ENCODE data around the gene CCL1. TPM values are rescaled to one million over a fixed set of nuclear protein-coding genes. Genes with fewer than 3 reads are reported as not detected.
A peak's percentile ranks its signal among the peaks of the same experiment; 100 is the strongest.

Gene CCL1, protein sequence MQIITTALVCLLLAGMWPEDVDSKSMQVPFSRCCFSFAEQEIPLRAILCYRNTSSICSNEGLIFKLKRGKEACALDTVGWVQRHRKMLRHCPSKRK
- not detected for polyA plus RNA-seq (ENCODE audit: low read depth in 6 of 6)

- H3K9me3 Mint-ChIP-seq, result no peaks in the 10 kb centered on the region
- H3K27ac Mint-ChIP-seq, result peak within 1 kb of the TSS in 2 of 6 donors; percentile 6 to 84
- peaks cover 23 to 28% (median 26%) of the 10 kb centered on the region in 3 donors for H3K27me3 Mint-ChIP-seq
- no peak for ATAC-seq (ENCODE audit: low read depth in 2 of 2)
- H3K4me1 Mint-ChIP-seq, result peaks cover 6 to 10% (median 10%) of the 10 kb centered on the region in 3 donors
- H3K4me3 Mint-ChIP-seq, result no peak within 1 kb of the TSS
- H3K36me3 Mint-ChIP-seq, result no peaks in the 10 kb centered on the region
- DNase-seq, result no peak
Observed at GRCh38 chr17:34363183-34363661, at the start of gene CCL1. Gene CCL1 (minus strand): TSS chr17:34363233. CDS start chr17:34363161, 72 bp downstream.

DNA sequence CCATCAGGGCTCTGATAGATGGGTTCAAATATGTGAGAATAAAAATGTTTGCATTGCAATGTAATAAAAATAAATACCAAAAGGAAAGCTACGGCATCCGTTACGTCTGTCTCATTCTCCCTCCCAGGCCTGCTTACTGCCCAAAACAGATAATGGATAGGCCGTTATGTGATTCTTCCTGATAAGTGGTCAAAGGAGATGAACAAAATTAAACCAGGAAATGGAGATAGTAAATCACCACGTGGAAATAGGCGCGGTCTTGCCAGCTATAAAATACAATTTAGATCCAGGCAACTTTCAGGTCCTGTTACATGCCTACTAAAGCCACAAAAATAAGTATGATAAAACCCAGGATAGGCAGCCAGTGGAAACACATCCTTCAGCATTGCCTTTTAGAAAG lies 49.5 kb upstream of the CCL1 start:
- H3K4me3 Mint-ChIP-seq, result no peak overlapping the region
- no peak for DNase-seq
- H3K9me3 Mint-ChIP-seq, result no peaks in the 10 kb centered on the region

DNA sequence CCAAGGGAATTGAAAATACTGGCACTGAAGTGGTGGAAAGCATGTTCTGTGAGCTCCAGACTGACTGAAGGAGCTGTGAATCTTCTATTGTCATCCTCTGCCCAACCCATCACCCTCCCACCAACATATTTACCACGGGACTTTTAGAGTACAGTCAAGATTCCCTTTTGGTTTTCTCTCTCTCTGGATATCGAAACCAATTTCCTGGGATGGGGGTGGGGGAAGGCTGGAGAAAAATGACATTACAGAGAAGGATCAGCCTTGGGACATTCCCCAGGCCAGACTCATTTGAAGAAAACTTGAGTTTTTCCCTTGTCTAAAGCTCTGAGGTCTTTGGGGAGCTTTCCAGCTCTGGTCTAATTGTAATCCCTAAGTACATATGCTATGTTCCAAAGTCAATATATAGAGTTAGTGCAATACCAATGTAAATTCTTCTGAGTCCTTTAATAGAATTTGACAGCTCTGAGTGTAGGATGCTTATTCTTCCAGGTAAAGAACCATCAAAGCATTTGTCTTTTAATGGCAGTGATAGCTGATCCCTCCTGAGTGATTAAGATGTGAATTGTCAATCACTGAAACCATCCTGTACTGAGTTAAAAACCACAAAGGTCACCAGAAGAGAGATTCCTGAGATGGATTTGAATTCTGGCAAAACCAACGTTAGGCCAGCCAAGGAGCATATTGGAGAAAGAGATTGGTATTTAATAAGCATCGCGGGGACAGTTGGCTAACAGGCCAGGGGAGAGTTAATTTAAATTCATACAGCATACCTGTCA lies 48.8 kb upstream of the CCL1 start:
- no peak for ATAC-seq (ENCODE audit: low read depth in 2 of 2)
- Mint-ChIP-seq H3K27ac (no peak overlapping the region), H3K9me3 (no peaks in the 10 kb centered on the region), H3K4me1 (no peaks in the 10 kb centered on the region), H3K4me3 (no peak overlapping the region), H3K27me3 (peaks cover 47 to 62% (median 49%) of the 10 kb centered on the region in 3 donors), H3K36me3 (no peaks in the 10 kb centered on the region)
- DNase-seq, result no peak

More for the DNA sequence above, 49.5 kb upstream of the CCL1 start:
- Mint-ChIP-seq H3K27ac (no peak overlapping the region), H3K36me3 (no peaks in the 10 kb centered on the region), H3K4me1 (no peaks in the 10 kb centered on the region), H3K27me3 (peaks cover 46 to 57% (median 47%) of the 10 kb centered on the region in 3 donors)
- no peak for ATAC-seq (ENCODE audit: low read depth in 2 of 2)

GRCh38 chr17:34409352-34409751 lies 46.3 kb upstream of the CCL1 start:
- H3K27ac Mint-ChIP-seq, result no peak overlapping the region
- ATAC-seq (ENCODE audit: low read depth in 2 of 2), result no peak
- H3K9me3 Mint-ChIP-seq, result no peaks in the 10 kb centered on the region
- H3K4me1 Mint-ChIP-seq, result peaks cover 0 to 4% (median 0%) of the 10 kb centered on the region in 3 donors
- no peak overlapping the region for H3K4me3 Mint-ChIP-seq
- no peaks in the 10 kb centered on the region for H3K36me3 Mint-ChIP-seq
- peaks cover 45 to 56% (median 48%) of the 10 kb centered on the region in 3 donors for H3K27me3 Mint-ChIP-seq
- no peak for DNase-seq

- Mint-ChIP-seq H3K27me3 (peaks cover 39 to 47% (median 40%) of the 10 kb centered on the region in 3 donors), H3K4me3 (no peak overlapping the region), H3K36me3 (no peaks in the 10 kb centered on the region), H3K9me3 (no peaks in the 10 kb centered on the region), H3K4me1 (peaks cover 0 to 4% (median 0%) of the 10 kb centered on the region in 3 donors), H3K27ac (no peak overlapping the region)
- ATAC-seq (ENCODE audit: low read depth in 2 of 2), result no peak
- no peak for DNase-seq
Observed at GRCh38 chr17:34408439-34408838, 45.4 kb upstream of the CCL1 start.

GRCh38 chr17:34406226-34406625 lies 43.2 kb upstream of the CCL1 start:
- no peaks in the 10 kb centered on the region for H3K9me3 Mint-ChIP-seq
- H3K4me3 Mint-ChIP-seq, result no peak overlapping the region
- no peak for DNase-seq
- H3K27me3 Mint-ChIP-seq, result peaks cover 32 to 39% (median 32%) of the 10 kb centered on the region in 3 donors
- H3K27ac Mint-ChIP-seq, result peak overlapping the region in 1 of 6 donors; percentile 84
- peaks cover 3 to 5% (median 4%) of the 10 kb centered on the region in 3 donors for H3K4me1 Mint-ChIP-seq
- no peaks in the 10 kb centered on the region for H3K36me3 Mint-ChIP-seq
- ATAC-seq (ENCODE audit: low read depth in 2 of 2), result no peak

DNA sequence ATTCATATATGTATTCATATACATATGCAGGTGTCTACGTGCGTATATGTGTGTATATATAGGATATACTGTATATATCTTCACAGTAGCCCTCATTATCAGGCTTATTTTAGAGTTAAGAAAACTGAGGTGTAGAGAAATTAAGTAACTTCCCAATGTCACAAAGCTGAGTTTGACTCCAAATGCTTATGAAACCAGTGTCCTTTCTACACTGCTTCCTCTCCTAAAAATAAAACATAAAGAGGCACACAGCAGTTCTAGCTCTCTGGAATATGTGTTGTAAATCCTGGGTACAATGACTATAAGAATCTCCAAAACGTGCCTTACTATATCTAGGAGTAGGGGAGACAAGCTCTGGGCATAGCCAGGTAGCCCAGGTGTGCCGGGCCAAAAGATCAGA lies 40.0 kb upstream of the CCL1 start:
- DNase-seq (no peak), ATAC-seq (ENCODE audit: low read depth in 2 of 2) (no peak)
- no peak overlapping the region for H3K4me3 Mint-ChIP-seq
- H3K36me3 Mint-ChIP-seq, result no peaks in the 10 kb centered on the region
- peak overlapping the region in 1 of 6 donors; percentile 47 for H3K27ac Mint-ChIP-seq
- H3K4me1 Mint-ChIP-seq, result peaks cover 32 to 36% (median 35%) of the 10 kb centered on the region in 3 donors
- H3K9me3 Mint-ChIP-seq, result no peaks in the 10 kb centered on the region
- H3K27me3 Mint-ChIP-seq, result peaks cover 7 to 11% (median 9%) of the 10 kb centered on the region in 3 donors

DNA sequence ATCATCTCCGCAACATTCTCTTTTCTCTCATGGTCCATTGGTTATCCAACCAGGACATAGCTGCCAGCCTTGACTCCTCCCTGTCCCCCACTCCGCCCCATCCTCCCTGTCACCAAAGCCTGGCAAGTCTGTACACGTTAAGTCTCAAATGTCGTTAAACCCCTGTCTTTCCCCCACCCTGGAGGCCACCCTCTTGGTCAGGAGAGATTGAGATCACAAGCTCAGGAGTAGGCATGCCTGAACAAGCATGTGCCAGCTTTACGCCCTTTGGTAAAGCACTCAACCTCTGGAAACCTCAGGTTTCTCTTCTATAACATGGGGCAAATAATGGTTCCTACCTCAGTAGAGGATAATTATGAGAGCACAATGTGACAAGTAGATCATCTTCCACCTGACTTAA lies 38.1 kb upstream of the CCL1 start:
- Mint-ChIP-seq H3K27me3 (peaks cover 0 to under 1% (median 0%) of the 10 kb centered on the region in 3 donors), H3K4me3 (no peak overlapping the region), H3K4me1 (peaks cover 37 to 44% (median 38%) of the 10 kb centered on the region in 3 donors), H3K27ac (peak overlapping the region in 1 of 6 donors; percentile 35), H3K36me3 (no peaks in the 10 kb centered on the region), H3K9me3 (no peaks in the 10 kb centered on the region)
- DNase-seq (no peak), ATAC-seq (ENCODE audit: low read depth in 2 of 2) (no peak)

GRCh38 chr17:34400301-34400931 lies 37.4 kb upstream of the CCL1 start:
- no peaks in the 10 kb centered on the region for H3K27me3 Mint-ChIP-seq
- no peaks in the 10 kb centered on the region for H3K36me3 Mint-ChIP-seq
- H3K9me3 Mint-ChIP-seq, result no peaks in the 10 kb centered on the region
- peak overlapping the region in 1 of 6 donors; percentile 64 for H3K27ac Mint-ChIP-seq
- H3K4me1 Mint-ChIP-seq, result peaks cover 37 to 44% (median 38%) of the 10 kb centered on the region in 3 donors
- H3K4me3 Mint-ChIP-seq, result peak overlapping the region in 1 of 8 donors; percentile 16
- DNase-seq (no peak), ATAC-seq (ENCODE audit: low read depth in 2 of 2) (peak in 1 of 2 donors; percentile 24)

- Mint-ChIP-seq H3K4me3 (no peak overlapping the region), H3K9me3 (no peaks in the 10 kb centered on the region), H3K27me3 (peaks cover 0 to 6% (median 0%) of the 10 kb centered on the region in 3 donors), H3K4me1 (peaks cover 33 to 44% (median 38%) of the 10 kb centered on the region in 3 donors), H3K27ac (peak overlapping the region in 1 of 6 donors; percentile 23), H3K36me3 (no peaks in the 10 kb centered on the region)
- DNase-seq (no peak), ATAC-seq (ENCODE audit: low read depth in 2 of 2) (no peak)
Observed at GRCh38 chr17:34399725-34400124, 36.7 kb upstream of the CCL1 start.

GRCh38 chr17:34398990-34399389 lies 36.0 kb upstream of the CCL1 start:
- Mint-ChIP-seq H3K9me3 (no peaks in the 10 kb centered on the region), H3K27me3 (peaks cover 0 to 13% (median 3%) of the 10 kb centered on the region in 3 donors), H3K4me1 (peaks cover 33 to 44% (median 38%) of the 10 kb centered on the region in 3 donors), H3K4me3 (peak overlapping the region in 1 of 8 donors; percentile 72), H3K27ac (peak overlapping the region in 3 of 6 donors; percentile 13 to 49 (median 27)), H3K36me3 (no peaks in the 10 kb centered on the region)
- DNase-seq, result peak; percentile 13
- ATAC-seq (ENCODE audit: low read depth in 2 of 2), result peak; percentile 80 to 82

GRCh38 chr17:34397265-34397664 lies 34.2 kb upstream of the CCL1 start:
- Mint-ChIP-seq H3K27me3 (peaks cover 0 to 18% (median 6%) of the 10 kb centered on the region in 3 donors), H3K4me1 (peaks cover 33 to 44% (median 40%) of the 10 kb centered on the region in 3 donors), H3K9me3 (no peaks in the 10 kb centered on the region), H3K4me3 (no peak overlapping the region), H3K27ac (no peak overlapping the region), H3K36me3 (no peaks in the 10 kb centered on the region)
- no peak for DNase-seq
- ATAC-seq (ENCODE audit: low read depth in 2 of 2), result no peak

- Mint-ChIP-seq H3K4me1 (peaks cover 12 to 19% (median 14%) of the 10 kb centered on the region in 3 donors), H3K9me3 (peaks cover 0 to 2% (median 0%) of the 10 kb centered on the region in 7 donors), H3K27ac (no peak overlapping the region), H3K36me3 (no peaks in the 10 kb centered on the region), H3K27me3 (peaks cover 0 to 18% (median 6%) of the 10 kb centered on the region in 3 donors), H3K4me3 (no peak overlapping the region)
- DNase-seq (no peak), ATAC-seq (ENCODE audit: low read depth in 2 of 2) (no peak)
Observed at GRCh38 chr17:34393401-34393800, 30.4 kb upstream of the CCL1 start.
